ENCODE data around the gene CDK18. TPM values are rescaled to one million over a fixed set of nuclear protein-coding genes. Genes with fewer than 3 reads are reported as not detected.

The CDK18 gene
- total and polyA plus RNA-seq, 4 donors, result 14.8 to 80.7 (median 33.1) TPM

GRCh38 chr1:205580140-205580922, 75.9 kb downstream of the CDK18 start:
- H3K27ac ChIP-seq (ENCODE audit: low read depth in 1 of 2, low read length in 2 of 2), result no peak overlapping the region
- no peaks in the 10 kb centered on the region for H3K36me3 ChIP-seq (ENCODE audit: control insufficient read depth in 1 of 2, insufficient read depth in 2 of 2, low read length in 1 of 2)
- H3K9me3 ChIP-seq (ENCODE audit: control insufficient read depth, low read length), result no peaks in the 10 kb centered on the region
- WGBS, 2 donors, result 79 to 81% methylated on average over 15 of the region's 15 CpGs
- H3K4me3 ChIP-seq (ENCODE audit: low read length in 2 of 2), result no peak overlapping the region
- no peak for ATAC-seq (ENCODE audit: low FRiP score)
- H3K27me3 ChIP-seq (ENCODE audit: control insufficient read depth in 1 of 2, insufficient read depth in 2 of 2, low read length in 1 of 2), result no peaks in the 10 kb centered on the region
- H3K4me1 ChIP-seq (ENCODE audit: control insufficient read depth in 1 of 2, insufficient read depth in 2 of 2, low read length in 2 of 2), result no peaks in the 10 kb centered on the region
- intact Hi-C loops (cut with DNase I), result no loop called here
- DNase-seq, result peak in 1 of 2 donors; percentile 47

- WGBS, 2 donors, result 90 to 92% methylated on average over 3 of the region's 3 CpGs
Measured at GRCh38 chr1:205580923-205581180, 76.4 kb downstream of the CDK18 start.

GRCh38 chr1:205581321-205581980, 77.0 kb downstream of the CDK18 start:
- H3K27me3 ChIP-seq (ENCODE audit: control insufficient read depth in 1 of 2, insufficient read depth in 2 of 2, low read length in 1 of 2), result no peaks in the 10 kb centered on the region
- ATAC-seq (ENCODE audit: low FRiP score) (no peak), DNase-seq (peak in 1 of 2 donors; percentile 53)
- no peaks in the 10 kb centered on the region for H3K36me3 ChIP-seq (ENCODE audit: control insufficient read depth in 1 of 2, insufficient read depth in 2 of 2, low read length in 1 of 2)
- no peak overlapping the region for H3K27ac ChIP-seq (ENCODE audit: low read depth in 1 of 2, low read length in 2 of 2)
- 87 to 97% methylated on average over 9 of the region's 9 CpGs for WGBS, 2 donors
- intact Hi-C loops (cut with DNase I), result no loop called here
- H3K4me1 ChIP-seq (ENCODE audit: control insufficient read depth in 1 of 2, insufficient read depth in 2 of 2, low read length in 2 of 2), result no peaks in the 10 kb centered on the region
- H3K4me3 ChIP-seq (ENCODE audit: low read length in 2 of 2), result no peak overlapping the region
- H3K9me3 ChIP-seq (ENCODE audit: control insufficient read depth, low read length), result no peaks in the 10 kb centered on the region

More at GRCh38 chr1:205580923-205581180, 76.4 kb downstream of the CDK18 start:
- H3K27ac ChIP-seq (ENCODE audit: low read depth in 1 of 2, low read length in 2 of 2), result no peak overlapping the region
- no peaks in the 10 kb centered on the region for H3K36me3 ChIP-seq (ENCODE audit: control insufficient read depth in 1 of 2, insufficient read depth in 2 of 2, low read length in 1 of 2)
- H3K4me3 ChIP-seq (ENCODE audit: low read length in 2 of 2), result no peak overlapping the region
- intact Hi-C loops (cut with DNase I), result no loop called here
- no peaks in the 10 kb centered on the region for H3K4me1 ChIP-seq (ENCODE audit: control insufficient read depth in 1 of 2, insufficient read depth in 2 of 2, low read length in 2 of 2)
- ATAC-seq (ENCODE audit: low FRiP score), result no peak
- peak in 1 of 2 donors; percentile 34 for DNase-seq
- H3K9me3 ChIP-seq (ENCODE audit: control insufficient read depth, low read length), result no peaks in the 10 kb centered on the region
- H3K27me3 ChIP-seq (ENCODE audit: control insufficient read depth in 1 of 2, insufficient read depth in 2 of 2, low read length in 1 of 2), result no peaks in the 10 kb centered on the region

GRCh38 chr1:205582046-205582445, 77.6 kb downstream of the CDK18 start:
- Histone ChIP-seq H3K9me3 (ENCODE audit: control insufficient read depth, low read length) (no peaks in the 10 kb centered on the region), H3K27ac (ENCODE audit: low read depth in 1 of 2, low read length in 2 of 2) (no peak overlapping the region), H3K4me3 (ENCODE audit: low read length in 2 of 2) (no peak overlapping the region), H3K27me3 (ENCODE audit: control insufficient read depth in 1 of 2, insufficient read depth in 2 of 2, low read length in 1 of 2) (no peaks in the 10 kb centered on the region), H3K36me3 (ENCODE audit: control insufficient read depth in 1 of 2, insufficient read depth in 2 of 2, low read length in 1 of 2) (no peaks in the 10 kb centered on the region), H3K4me1 (ENCODE audit: control insufficient read depth in 1 of 2, insufficient read depth in 2 of 2, low read length in 2 of 2) (no peaks in the 10 kb centered on the region)
- DNase-seq, result peak in 1 of 2 donors; percentile 14
- WGBS, 2 donors, result 82 to 89% methylated on average over 11 of the region's 11 CpGs
- intact Hi-C loops (cut with DNase I), result no loop called here
- ATAC-seq (ENCODE audit: low FRiP score), result peak; percentile 4

Other genes starting within 250 kb of the CDK18 start
- gene NUAK2, start 182.9 kb upstream of the CDK18 start, total RNA-seq, result 1 to 10 TPM; 1.7 to 2.5 TPM
- gene NUAK2, start 182.9 kb upstream of the CDK18 start, polyA plus RNA-seq, result 1 to 10 TPM in 1 of 2 donors, under 1 TPM in 1; 0.49 to 3.0 TPM
- 1 to 10 TPM in 1 of 2 donors, not detected in 1; 1.2 TPM for gene KLHDC8A, start 147.7 kb upstream of the CDK18 start, total RNA-seq
- gene KLHDC8A, start 147.7 kb upstream of the CDK18 start, polyA plus RNA-seq, result not detected
- gene LEMD1, start 82.6 kb upstream of the CDK18 start, total RNA-seq, result not detected
- not detected for gene LEMD1, start 82.6 kb upstream of the CDK18 start, polyA plus RNA-seq
- gene BLACAT1, start 48.6 kb upstream of the CDK18 start, total RNA-seq, result under 1 TPM in 1 of 2 donors, not detected in 1; 0.21 TPM
- gene BLACAT1, start 48.6 kb upstream of the CDK18 start, polyA plus RNA-seq, result not detected
- 10 to 100 TPM; 66.1 to 90.4 TPM for gene ELK4, start 127.3 kb downstream of the CDK18 start, total RNA-seq
- 1 to 10 TPM; 6.0 to 6.5 TPM for gene ELK4, start 127.3 kb downstream of the CDK18 start, polyA plus RNA-seq
- gene SLC45A3, start 175.8 kb downstream of the CDK18 start, total RNA-seq, result 1 to 10 TPM; 4.8 to 7.0 TPM
- gene SLC45A3, start 175.8 kb downstream of the CDK18 start, polyA plus RNA-seq, result 10 to 100 TPM in 1 of 2 donors, 1 to 10 TPM in 1; 3.0 to 14.1 TPM
- 100 to 1,000 TPM; 145 to 158 TPM for gene NUCKS1, start 245.5 kb downstream of the CDK18 start, total RNA-seq
- 10 to 100 TPM; 47.1 to 47.6 TPM for gene NUCKS1, start 245.5 kb downstream of the CDK18 start, polyA plus RNA-seq